GM18511 (cell line): ENCODE measurements around the gene IQUB.
"Not testable (repeated sequence)": the region's sequence is repeated elsewhere in the genome, so short reads cannot be mapped to it uniquely, and the experiment has no call there.

Experiments
- ATAC-seq: cut with Tn5 transposase; IDR thresholded peaks from one replicate; pipeline ENCODE4 v1.9.1; 2021; ENCODE audit warnings: mild to moderate bottlenecking, moderate library complexity; ENCODE audit not compliant: unreplicated experiment

Gene IQUB

DNA sequence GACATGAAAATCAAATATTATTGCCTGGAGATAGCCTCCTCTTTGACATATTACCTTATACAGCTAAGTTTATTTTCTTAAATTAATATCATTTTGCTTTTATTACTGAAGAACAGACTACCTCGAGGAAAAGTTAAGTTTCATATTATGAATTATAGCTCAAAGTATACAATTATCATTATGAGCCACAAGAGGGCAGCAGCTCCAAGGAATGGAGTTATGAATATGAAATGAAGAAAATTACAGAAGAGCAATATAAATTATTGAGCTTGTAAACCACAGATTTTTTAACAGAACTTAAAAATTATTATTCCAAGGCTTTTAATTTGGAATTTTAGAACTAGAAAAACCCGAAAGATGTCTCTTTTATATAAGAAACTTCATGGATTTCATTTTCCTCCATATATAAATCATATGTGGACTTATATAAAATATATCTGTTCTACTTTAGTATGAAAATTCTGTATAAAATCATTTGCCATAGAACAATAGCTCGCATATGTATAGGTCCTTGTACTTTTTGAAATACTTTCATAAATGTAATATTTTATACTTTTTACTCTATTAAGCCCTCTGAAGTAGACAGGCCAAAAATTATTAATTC, 40.1 kb downstream of the IQUB start:
- peak; percentile 67 for ATAC-seq

DNA sequence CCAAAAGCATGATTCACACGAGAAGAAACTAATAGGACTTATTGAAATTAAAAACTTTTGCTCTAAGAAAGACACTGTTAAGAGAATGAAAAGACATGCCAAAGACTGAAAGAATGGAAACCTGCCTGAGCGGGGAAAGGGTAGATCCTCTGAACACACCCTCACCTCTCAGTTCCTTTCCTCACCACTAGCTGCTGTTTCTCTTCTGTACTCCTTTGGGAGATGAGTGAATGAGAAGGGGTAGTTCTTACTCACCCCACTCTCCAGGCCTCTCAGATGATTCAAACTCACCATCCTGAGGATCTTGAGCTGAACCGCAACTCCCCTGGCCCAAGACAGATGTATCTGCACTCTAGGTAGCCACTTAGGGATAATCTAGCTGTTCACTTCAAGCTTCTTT, 41.9 kb downstream of the IQUB start:
- ATAC-seq, result peak; percentile 79

DNA sequence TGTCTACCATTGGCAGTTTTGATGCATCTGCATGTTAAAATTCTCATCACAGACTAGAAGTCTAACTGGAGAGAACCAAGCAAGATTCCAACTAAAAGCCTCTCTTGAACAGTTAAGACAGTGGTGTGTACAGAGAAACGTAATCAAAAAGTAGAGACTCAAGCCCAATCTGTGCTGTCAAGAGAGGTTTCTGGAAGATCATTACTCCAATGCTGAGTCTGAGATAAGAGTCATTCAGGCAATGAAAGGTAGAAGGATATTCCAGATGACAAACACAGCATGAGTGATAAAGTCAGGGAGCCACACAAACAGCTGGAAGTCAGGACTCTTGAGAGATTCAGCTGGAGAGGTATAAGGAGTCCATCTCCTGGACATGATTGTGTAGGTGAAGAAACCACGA, 48.7 kb downstream of the IQUB start:
- no peak for ATAC-seq

DNA sequence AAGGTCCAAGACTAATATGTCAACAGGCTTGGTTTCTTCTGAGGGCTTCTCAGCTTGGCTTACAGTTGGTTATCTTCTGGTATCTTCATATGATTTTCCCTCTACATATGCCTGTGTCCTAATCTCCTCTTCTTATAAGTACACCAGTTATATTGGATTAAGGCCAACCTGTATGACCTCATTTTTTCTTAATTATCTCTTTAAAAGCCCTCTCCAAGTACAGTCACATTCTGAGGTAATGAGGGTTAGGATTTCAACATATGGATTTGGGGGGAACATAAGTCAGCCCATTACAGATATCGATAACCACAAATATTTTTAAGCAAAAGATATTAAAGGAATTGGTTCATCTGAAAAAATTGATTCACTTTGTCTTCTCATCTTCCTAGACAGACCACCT, 49.2 kb downstream of the IQUB start:
- ATAC-seq, result no peak

DNA sequence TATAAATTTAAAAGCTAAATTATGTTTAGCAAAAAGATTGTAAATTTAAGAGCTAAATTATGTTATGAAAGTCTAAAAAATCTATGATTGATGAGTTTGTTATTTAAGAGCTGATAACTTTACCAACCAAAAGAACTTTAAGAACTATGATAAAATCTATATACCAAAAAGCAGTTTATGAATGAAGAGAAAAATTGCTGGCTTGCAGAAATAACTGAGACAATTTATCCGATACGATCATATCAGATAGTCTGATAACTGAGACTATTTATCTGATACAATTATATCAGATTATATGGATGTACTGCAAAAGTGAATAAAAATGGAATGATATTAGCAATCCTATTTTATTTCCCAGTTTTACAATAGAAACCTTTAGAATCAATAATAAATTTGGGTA, 50.2 kb downstream of the IQUB start:
- no peak for ATAC-seq

DNA sequence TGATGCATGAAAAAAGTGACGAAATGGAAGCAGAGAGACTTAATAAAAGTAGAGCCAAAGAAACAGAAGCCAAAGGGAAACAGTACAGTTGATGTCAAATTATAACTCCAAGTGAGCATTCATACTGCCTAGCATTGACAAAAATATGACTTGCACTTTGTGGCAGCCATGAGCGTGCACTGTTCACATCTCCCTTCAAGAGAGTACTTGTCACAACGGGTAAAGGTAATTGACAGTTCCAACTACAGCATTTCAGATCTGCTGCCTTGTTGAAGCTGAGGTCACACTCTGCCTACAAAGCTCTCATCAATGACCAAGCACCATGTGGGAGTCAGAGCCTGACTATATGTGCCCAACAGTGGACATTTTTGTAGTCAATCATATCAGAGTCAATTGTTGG, 54.3 kb downstream of the IQUB start:
- no peak for ATAC-seq

DNA sequence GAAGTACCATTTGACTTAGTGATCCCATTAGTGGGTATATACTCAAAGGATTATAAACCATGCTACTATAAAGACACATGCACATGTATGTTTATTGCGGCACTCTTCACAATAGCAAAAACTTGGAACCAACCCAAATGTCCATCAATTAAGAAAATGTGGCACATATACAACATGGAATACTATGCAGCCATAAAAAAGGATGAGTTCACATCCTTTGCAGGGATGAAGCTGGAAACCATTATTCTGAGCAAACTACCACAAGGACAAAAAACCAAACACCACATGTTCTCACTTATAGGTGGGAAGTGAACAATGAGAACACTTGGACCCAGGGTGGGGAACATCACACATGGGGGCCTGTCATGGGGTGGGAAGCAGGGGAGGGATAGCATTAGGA, 56.3 kb downstream of the IQUB start:
- ATAC-seq, result not testable (repeated sequence)

DNA sequence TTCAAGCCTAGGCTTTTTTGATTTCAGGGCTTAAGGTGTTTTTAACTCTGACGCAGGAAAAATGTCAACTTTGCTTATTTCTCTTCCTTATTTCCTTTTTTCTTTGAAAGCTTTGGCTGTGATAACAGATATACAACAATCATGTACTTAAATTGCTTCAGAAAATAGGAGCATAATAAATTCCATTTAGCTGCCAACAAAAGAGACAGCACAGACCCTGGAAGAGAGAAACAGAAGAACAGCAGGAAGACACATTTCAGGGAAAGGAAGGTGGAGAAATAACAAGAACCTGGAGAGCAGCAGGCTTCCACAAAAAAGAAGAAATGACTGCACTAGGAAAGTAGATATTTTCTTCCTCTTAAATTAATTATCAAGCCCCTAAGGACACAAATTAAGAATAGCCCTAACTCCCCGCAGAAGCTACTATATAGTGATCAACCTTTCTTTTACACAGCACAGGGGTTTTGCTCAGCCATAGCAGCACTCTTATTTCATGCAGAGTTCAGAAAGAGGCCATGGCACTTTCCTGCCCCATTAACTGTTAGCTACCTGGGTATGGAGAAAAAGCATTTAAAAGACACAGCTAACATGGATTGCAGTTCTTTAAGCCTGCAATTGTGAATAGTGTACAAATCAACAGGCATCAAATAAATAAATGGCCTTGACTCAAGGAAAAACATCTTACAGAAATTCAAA, 61.5 kb downstream of the IQUB start:
- no peak for ATAC-seq

DNA sequence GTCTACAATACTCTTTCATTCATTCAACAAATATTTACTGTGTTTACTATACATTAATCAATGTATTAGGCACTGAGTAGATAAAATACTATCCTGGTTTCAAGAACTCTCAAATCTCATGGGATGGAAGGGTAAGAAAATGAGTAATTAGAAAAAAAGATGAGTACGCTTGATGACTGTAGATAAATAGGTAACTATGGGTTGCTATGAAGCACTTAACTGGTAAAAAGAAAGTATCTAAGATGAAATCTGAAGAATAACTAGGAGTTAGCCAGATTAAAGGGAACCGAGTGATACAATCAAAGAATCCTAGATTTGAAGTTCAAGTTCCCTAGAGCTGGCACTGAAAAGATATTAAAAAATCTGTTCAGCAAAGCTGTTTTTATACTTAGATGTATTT, 62.1 kb downstream of the IQUB start:
- ATAC-seq, result no peak

DNA sequence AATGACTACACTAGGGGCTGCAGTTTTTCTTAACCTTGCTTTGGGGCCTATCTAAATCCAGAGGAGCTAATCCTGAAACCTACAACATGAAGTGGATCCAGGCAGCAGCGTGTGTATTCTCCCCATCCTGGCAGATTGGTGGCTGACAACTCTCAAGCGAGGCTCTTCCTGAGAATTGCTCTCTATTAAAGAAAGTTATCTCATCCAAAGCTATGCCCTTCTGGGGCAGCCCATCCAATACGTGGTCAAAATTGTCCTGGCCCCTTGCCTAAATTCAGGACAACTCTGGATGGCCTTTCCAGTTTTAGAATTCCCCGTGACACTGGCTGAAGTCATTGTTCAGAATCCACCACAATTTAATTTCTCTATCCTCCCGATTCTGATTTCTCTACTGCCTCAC, 66.1 kb downstream of the IQUB start:
- no peak for ATAC-seq

DNA sequence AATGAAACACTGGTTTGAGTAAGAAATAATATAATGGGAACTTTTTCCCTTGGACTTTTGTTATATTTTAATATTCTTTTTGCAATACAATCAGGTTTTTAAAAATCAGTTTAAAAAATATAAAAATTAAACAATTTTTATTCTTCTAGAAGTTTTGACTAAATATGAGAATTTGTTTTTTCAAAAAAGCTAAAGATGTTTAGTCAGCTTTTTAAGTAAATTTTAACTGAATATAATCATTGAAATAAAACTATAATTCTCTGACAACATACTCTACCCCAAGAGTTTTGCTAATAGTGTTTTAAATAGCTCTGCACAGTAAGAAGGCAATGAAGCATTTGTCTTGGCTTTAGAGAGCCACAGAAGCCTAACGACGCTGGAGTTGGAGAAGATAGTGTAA, 70.5 kb downstream of the IQUB start:
- no peak for ATAC-seq

DNA sequence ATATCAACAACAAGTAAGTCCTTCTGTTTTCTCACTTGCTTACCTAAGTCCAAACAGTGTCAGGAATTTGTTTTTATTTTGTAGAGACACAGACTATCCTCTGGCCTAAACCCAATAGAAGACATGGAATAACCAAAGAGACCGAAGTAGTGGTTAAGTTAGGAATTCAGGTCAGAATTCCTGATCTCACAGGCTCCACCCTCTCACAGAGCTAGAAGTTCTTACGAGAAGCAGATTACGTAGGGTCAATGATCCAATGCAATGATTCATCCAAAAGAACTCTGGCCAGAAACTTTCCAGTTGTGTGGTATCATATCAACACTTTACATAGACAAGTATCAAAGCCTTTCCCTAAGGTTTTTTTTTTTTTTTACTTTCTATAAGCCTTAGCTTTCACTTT, 73.8 kb downstream of the IQUB start:
- ATAC-seq, result no peak

DNA sequence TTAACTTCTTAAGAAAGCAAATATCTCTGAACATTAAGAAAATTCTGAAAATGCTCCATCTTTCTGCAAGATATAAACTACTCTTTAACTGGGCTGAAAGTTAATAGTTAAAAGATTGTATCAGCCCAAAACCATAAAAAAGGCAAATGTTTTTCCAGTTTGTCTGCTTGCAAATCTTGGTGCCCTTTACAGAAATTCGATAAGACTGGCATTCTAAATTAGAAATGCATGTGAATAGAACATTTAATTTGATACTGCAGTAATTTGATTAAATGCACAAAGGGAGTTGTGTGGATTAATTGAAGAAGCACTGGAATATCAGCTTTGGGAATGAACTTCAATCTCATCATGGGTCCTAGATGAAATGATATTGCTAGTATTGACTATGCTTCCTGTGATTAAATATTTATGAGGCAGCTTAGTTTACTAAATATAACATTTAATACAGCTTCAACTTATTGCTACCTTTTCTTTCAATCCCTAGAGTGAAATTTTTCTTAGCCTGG, 78.4 kb downstream of the IQUB start:
- ATAC-seq, result no peak

DNA sequence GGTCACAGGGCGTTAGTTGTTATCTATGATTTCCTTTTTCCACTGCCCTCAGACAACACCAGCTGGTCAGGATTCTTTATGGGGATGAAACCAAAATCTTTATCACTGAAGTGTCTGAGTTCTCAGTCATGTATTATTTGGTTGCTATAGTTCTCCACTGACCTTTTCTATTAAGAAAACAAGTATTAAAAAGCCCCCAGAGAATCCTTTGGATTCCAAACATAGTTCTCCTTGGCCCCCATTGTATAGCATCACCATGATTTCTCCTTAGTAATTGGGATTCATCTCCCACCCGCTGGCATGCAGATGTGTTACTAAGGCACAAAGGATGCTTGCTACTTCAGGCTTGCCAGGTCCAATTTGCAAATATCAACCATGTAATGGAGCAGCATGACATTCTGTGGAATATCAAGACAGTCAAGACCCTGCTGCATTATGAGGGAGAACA, 94.3 kb downstream of the IQUB start:
- ATAC-seq, result no peak

DNA sequence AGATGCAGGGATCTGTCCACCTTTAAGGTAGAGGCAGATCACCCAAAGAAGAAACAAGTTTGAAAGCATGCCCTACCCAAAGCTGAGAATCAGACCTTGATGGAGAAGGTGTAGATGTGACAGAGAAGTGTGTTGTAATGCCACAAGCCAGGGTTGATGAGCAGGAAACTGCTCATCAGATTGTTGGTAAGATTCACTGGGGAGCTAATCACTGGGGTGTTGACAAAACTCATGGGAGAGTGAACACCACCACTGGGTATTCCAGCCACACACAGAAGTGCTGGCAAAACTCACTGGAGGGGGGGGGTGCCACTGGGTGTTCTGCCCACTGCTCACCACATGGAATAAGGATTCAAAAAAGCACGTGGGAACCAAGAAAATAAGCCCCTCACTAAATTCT, 95.2 kb downstream of the IQUB start:
- ATAC-seq, result no peak

DNA sequence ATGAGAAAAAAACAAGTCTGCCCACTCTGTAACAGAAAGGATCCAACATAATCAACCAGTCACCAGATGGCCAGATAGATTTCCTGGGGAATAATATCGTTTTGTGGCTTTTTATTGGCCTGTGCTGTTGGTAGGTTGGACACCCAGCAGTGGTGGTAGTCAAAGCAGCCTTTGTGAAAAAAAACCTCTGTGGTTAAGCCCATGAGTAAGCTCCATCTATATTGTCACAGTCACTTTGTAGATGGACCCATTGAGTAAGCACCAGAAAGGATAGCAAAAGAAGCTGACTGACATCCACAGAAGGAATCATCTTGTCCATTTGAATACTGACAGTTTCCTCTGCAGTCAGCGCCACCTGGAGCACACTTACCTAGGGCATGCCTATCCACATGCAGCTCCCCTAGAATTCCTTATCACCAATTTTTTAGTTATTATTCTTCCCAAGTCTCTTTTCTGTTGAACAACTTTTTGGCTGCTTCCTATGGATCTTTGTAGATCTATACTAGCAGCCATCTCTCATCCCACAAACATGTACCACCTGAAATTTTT, 96.9 kb downstream of the IQUB start:
- ATAC-seq, result no peak

DNA sequence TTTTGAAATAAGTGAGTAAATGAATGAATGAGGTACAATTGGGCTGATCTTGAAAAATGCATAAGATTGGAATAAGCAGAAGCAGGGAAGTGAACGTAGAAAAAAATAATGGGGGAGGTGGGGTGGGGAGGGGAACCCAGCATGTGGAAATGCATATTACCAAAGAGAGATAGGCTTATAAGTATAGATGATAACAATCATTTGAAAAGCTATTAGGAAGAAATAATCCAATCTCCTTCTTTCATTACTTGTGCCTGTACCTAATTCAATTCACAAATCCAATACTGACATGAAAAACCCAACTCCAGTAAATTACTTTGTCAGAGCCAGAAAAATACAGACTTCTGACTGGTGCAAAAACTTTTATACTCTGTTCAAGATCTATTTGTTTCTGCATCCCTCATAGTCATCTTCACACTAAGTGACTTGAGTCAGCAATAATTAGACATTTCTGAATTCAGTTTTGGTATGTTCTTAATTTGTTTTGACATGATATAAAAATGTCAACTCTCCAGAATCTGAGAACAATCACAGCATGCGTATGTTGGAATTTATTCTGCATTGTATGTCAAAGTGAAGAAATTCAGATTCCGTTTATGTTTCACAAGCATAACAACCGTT, 99.2 kb downstream of the IQUB start:
- no peak for ATAC-seq

DNA sequence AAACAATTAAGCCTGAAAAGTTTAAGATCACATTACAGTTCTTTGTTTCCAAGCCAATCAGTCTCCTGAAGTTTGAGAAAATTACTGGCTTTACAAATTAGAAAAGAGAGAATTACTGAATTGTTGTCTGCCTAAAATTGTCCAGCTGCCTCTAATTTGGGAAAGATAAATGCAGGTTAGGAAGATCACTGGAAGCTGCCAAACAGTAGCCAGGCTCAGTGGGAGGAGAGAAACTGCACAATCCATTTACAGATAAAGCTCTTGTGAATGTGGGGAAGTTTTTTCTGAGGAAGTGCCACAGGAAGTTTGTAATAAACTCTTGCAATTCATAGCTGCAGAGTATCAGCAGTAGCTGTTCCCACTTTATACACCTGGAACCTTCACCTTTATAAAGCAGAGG, 100.7 kb downstream of the IQUB start:
- no peak for ATAC-seq

DNA sequence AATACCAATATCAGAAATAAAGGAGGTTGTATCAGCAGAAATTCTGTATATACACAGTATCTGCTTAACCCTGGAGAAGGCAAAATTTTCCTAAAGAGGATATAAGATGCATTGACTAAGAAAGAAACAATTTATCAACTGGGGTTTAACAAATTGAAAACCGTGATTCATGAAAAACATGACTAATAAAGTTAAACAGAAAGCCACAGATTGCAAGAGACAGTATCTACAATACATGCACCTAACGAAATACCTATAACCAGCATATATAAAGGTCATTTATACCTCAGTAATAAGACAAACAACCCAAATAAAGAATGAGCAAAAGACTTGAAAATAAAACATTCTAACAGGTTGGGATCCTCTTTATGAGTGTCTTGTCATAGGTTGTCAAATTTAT, 101.8 kb downstream of the IQUB start:
- no peak for ATAC-seq

DNA sequence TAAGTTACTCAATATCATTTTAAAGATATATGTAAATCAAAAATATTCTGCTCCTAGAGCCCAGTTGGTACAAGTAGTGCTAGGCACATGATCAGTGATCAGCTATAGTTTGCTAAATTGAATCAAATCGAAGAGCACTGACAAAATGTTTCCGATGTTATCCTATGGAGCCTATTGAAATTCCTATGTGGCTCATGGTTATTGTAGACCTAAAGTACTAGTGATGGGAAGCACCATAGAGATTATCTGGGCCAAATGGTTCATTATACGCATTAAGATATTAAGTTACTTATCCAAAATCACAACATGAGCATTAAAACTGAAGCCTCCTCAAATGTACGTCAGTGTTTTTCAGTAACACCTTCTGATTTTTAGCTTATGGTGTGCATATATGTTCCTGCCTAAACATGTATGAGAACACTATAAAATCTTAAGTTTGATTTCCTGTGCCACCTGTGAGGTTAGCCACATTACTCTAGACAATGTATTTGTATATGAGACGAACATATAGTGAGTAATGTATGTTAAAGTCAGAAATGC, 103.2 kb downstream of the IQUB start:
- ATAC-seq, result no peak

DNA sequence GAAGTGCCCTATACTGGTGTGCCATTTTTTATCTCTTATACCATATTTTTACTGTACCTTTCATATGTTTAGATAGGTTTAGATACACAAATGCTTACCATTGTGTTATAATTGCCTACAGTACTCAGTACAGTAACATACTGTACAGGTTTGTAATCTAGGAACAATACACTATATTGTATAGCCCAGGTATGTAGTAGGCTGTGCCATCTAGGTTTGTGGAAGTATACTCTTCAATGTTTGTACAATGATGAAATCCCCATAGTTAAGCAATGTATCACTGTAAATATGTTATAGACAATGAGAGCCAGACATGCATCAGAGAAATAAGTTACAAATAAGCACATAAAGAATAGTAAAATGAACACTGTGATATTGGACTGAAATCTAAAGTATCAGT, 109.1 kb downstream of the IQUB start:
- ATAC-seq, result no peak

DNA sequence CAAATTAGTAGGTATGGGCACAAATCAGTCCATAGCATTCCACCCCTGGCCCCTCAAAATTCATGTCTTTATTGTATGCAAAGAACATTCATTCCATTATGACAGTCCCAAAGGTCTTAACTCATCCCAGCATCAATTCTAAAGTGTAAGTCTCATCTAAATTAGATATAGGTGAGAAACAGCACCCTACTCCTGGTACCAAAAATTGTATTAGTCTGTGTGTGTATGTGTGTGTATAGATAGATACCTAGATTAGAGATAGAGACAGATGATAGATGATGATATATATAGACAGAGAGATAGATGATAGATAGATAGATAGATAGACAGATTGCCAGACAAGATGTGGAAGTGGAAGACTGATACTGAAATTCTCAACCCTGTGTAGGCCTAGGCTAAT, 109.9 kb downstream of the IQUB start:
- no peak for ATAC-seq
